Pons (tissue), 1 donor: ENCODE data around the gene OR11H12.
"Not testable (repeated sequence)": the region's sequence is repeated elsewhere in the genome, so short reads cannot be mapped to it uniquely, and the experiment has no call there.

ENCODE experiments used
- DNase-seq: peaks from one replicate; pipeline ENCODE4 v3.0.0-alpha.2; 2016; ENCODE audit warnings: low spot score

OR11H12 gene

GRCh38 chr14:18600817-18601216 lies at the start of gene OR11H12:
Gene OR11H12 (plus strand): TSS chr14:18601117. CDS start chr14:18601117, 0 bp downstream.
- DNase-seq, result not testable (repeated sequence)

GRCh38 chr14:18582908-18583307 lies 18.0 kb upstream of the OR11H12 start:
- DNase-seq, result not testable (repeated sequence)

- DNase-seq, result not testable (repeated sequence)
Observed at GRCh38 chr14:18626610-18627213, 25.8 kb downstream of the OR11H12 start.

- DNase-seq, result not testable (repeated sequence)
Observed at GRCh38 chr14:18636066-18636465, 35.1 kb downstream of the OR11H12 start.

GRCh38 chr14:18638032-18638431 lies 37.1 kb downstream of the OR11H12 start:
- DNase-seq, result not testable (repeated sequence)

GRCh38 chr14:18638785-18639184 lies 37.9 kb downstream of the OR11H12 start:
- not testable (repeated sequence) for DNase-seq

- not testable (repeated sequence) for DNase-seq
Observed at GRCh38 chr14:18646075-18646730, 45.3 kb downstream of the OR11H12 start.
